T-cell (primary cell): ENCODE data around the gene NUDT8. TPM values are rescaled to one million over a fixed set of nuclear protein-coding genes. Genes with fewer than 3 reads are reported as not detected.

Source experiments
- ATAC-seq, 4 experiments: fragments of 200-7000 bp in 3 of 4; fragments of 150-1000 bp in 1 of 4; cut with Tn5 transposase; replicated peaks in 1 of 4; 1 replicate in 3 of 4; 2 replicates in 1 of 4; pipeline ENCODE4 v1.10.0; 2021; ENCODE audit warnings: moderate library complexity in 3 of 4, mild to moderate bottlenecking in 2 of 4, moderate number of reproducible peaks in 1 of 4
- CTCF ChIA-PET, 2 donors: fragments of 300-600 bp; sonication (Branson Sonifier 250); formaldehyde crosslinking; loops; one replicate each; lab custom pipeline; 2022; ENCODE audit warnings: antibody characterized with exemption in 2 of 2; lab: Charles Lee
- POLR2A ChIA-PET, 2 donors: fragments of 300-600 bp; sonication (Branson Sonifier 250); formaldehyde crosslinking; loops; one replicate each; lab custom pipeline; 2022; ENCODE audit warnings: antibody characterized with exemption in 2 of 2; lab: Charles Lee
- DNase-seq, 35 experiments: peaks; one replicate each; pipeline versions ENCODE4 v3.0.0 to v3.0.0-alpha.2; 2013 to 2023
- H3K27ac ChIP-seq: one replicate; pipeline ENCODE4 v1.5.1; 2013; ENCODE audit warnings: low read length
- H3K27me3 ChIP-seq, 2 experiments: replicated peaks in 1 of 2; 1 replicate in 1 of 2; 2 replicates in 1 of 2; pipeline versions ENCODE4 v1.6.1 to v1.7.0; 2013; ENCODE audit warnings: low read length in 1 of 2, mixed read lengths in 1 of 2; ENCODE audit not compliant: control insufficient read depth in 2 of 2, insufficient read depth in 2 of 2; ENCODE audit errors: extremely low read depth in 1 of 2
- H3K36me3 ChIP-seq, 2 donors: 1 replicate in 1 of 2; 2 replicates in 1 of 2; pipeline versions ENCODE4 v1.6.1 to v1.7.0; 2013; ENCODE audit warnings: low read length in 1 of 2; ENCODE audit not compliant: control insufficient read depth in 2 of 2, insufficient read depth in 1 of 2; ENCODE audit errors: extremely low read depth in 1 of 2
- H3K4me1 ChIP-seq, 2 experiments: 1 replicate in 1 of 2; 2 replicates in 1 of 2; pipeline versions ENCODE4 v1.6.1 to v1.7.0; 2013; ENCODE audit warnings: low read length in 2 of 2, mixed read lengths in 1 of 2; ENCODE audit not compliant: insufficient read depth in 2 of 2, control insufficient read depth in 1 of 2; ENCODE audit errors: extremely low read depth in 1 of 2
- H3K4me3 ChIP-seq, 2 donors: 1 replicate in 1 of 2; 2 replicates in 1 of 2; pipeline versions ENCODE4 v1.5.1 to v1.7.0; 2013; ENCODE audit warnings: mild to moderate bottlenecking in 2 of 2, low read length in 1 of 2, moderate library complexity in 1 of 2; ENCODE audit not compliant: control insufficient read depth in 1 of 2; ENCODE audit errors: extremely low read depth in 1 of 2
- H3K9me3 ChIP-seq: 2 replicates; pipeline ENCODE4 v1.7.0; 2013
- H3K27ac Mint-ChIP-seq, 2 donors: one replicate each; pipeline ENCODE4 v1.8.0; 2020 to 2021; ENCODE audit warnings: mild to moderate bottlenecking in 2 of 2, mixed read lengths in 2 of 2
- H3K27me3 Mint-ChIP-seq, 2 donors: one replicate each; pipeline ENCODE4 v1.8.0; 2021 to 2022; ENCODE audit warnings: mixed read lengths in 2 of 2
- H3K36me3 Mint-ChIP-seq: one replicate; pipeline ENCODE4 v1.8.0; 2021; ENCODE audit warnings: mixed read lengths
- H3K4me1 Mint-ChIP-seq, 3 donors: one replicate each; pipeline ENCODE4 v1.8.0; 2020 to 2022; ENCODE audit warnings: mixed read lengths in 3 of 3, mild to moderate bottlenecking in 1 of 3
- H3K4me3 Mint-ChIP-seq, 3 donors: one replicate each; pipeline ENCODE4 v1.8.0; 2020 to 2022; ENCODE audit warnings: mild to moderate bottlenecking in 3 of 3, mixed read lengths in 3 of 3, moderate library complexity in 3 of 3
- H3K9me3 Mint-ChIP-seq, 3 donors: one replicate each; pipeline ENCODE4 v1.8.0; 2020 to 2022; ENCODE audit warnings: mixed read lengths in 3 of 3
- WGBS: methylation state at CpG from one replicate; pipeline ENCODE4 v1.1.5; 2013; ENCODE audit warnings: missing lambda C conversion rate; ENCODE audit not compliant: insufficient coverage; 5-methylcytosine and 5-hydroxymethylcytosine counted together
- total RNA-seq, 35 experiments: library from RNA in 6 of 35; stranded (reverse) in 6 of 35; fragments of 120-200 nt in 1 of 35; gene quantifications; one replicate each; pipeline versions ENCODE4 v1.2.1 to v1.2.4 and lab custom pipeline; 2013 to 2026

Gene NUDT8
- total RNA-seq, 5 donors from 2014 or later (not counting 1 experiment from before 2014, with no cell fraction given): 1.5 to 8.0 (median 4.5) TPM

GRCh38 chr11:67648140-67648795 lies 18.5 kb upstream of the NUDT8 start:
- Histone ChIP-seq H3K27me3 (peaks cover 0 to 15% of the 10 kb centered on the region in 2 experiments), H3K27ac (no peak overlapping the region), H3K4me1 (peaks cover 2 to 51% of the 10 kb centered on the region in 2 experiments), H3K36me3 (no peaks in the 10 kb centered on the region), H3K4me3 (no peak overlapping the region), H3K9me3 (no peaks in the 10 kb centered on the region)
- H3K27me3 Mint-ChIP-seq: no peaks in the 10 kb centered on the region
- DNase-seq (peak in 33 of 35 experiments; percentile 14 to 70 (median 53)), ATAC-seq (peak; percentile 77 to 92 (median 82))
- ChIA-PET CTCF (interaction anchor here in 1 of 2 donors (1.0 to 1.5 kb wide), 2 partner anchors 9 kb away, joined by 3 to 4 read pairs; no protein-coding TSS in a partner anchor), POLR2A (interaction anchor here in 1 of 2 donors (0.9 kb wide), 1 partner anchor 12 kb away, joined by 3 read pairs; no protein-coding TSS in a partner anchor)
- H3K36me3 Mint-ChIP-seq: no peaks in the 10 kb centered on the region
- peak overlapping the region in 1 of 3 donors; percentile 37 for H3K4me3 Mint-ChIP-seq
- H3K4me1 Mint-ChIP-seq: peaks cover 26 to 46% (median 41%) of the 10 kb centered on the region in 3 donors
- 67% methylated on average over 8 of the region's 12 CpGs for WGBS
- H3K27ac Mint-ChIP-seq: no peak overlapping the region
- H3K9me3 Mint-ChIP-seq: no peaks in the 10 kb centered on the region

GRCh38 chr11:67647471-67647870 lies 17.7 kb upstream of the NUDT8 start:
- Histone ChIP-seq H3K36me3 (no peaks in the 10 kb centered on the region), H3K4me3 (no peak overlapping the region), H3K27ac (no peak overlapping the region), H3K9me3 (no peaks in the 10 kb centered on the region), H3K4me1 (peaks cover 2 to 51% of the 10 kb centered on the region in 2 experiments), H3K27me3 (peaks cover 0 to 17% of the 10 kb centered on the region in 2 experiments)
- no peak for DNase-seq
- H3K27me3 Mint-ChIP-seq: no peaks in the 10 kb centered on the region
- H3K36me3 Mint-ChIP-seq: no peaks in the 10 kb centered on the region
- ChIA-PET CTCF (interaction anchor here in 1 of 2 donors (1.5 kb wide), 1 partner anchor 10 kb away, joined by 3 read pairs; no protein-coding TSS in a partner anchor), POLR2A (no interaction called here)
- ATAC-seq: no peak
- WGBS: 81% methylated on average over 6 of the region's 15 CpGs
- H3K4me3 Mint-ChIP-seq: peak overlapping the region in 1 of 3 donors; percentile 37
- peaks cover 26 to 46% (median 41%) of the 10 kb centered on the region in 3 donors for H3K4me1 Mint-ChIP-seq
- no peaks in the 10 kb centered on the region for H3K9me3 Mint-ChIP-seq
- H3K27ac Mint-ChIP-seq: no peak overlapping the region

DNA sequence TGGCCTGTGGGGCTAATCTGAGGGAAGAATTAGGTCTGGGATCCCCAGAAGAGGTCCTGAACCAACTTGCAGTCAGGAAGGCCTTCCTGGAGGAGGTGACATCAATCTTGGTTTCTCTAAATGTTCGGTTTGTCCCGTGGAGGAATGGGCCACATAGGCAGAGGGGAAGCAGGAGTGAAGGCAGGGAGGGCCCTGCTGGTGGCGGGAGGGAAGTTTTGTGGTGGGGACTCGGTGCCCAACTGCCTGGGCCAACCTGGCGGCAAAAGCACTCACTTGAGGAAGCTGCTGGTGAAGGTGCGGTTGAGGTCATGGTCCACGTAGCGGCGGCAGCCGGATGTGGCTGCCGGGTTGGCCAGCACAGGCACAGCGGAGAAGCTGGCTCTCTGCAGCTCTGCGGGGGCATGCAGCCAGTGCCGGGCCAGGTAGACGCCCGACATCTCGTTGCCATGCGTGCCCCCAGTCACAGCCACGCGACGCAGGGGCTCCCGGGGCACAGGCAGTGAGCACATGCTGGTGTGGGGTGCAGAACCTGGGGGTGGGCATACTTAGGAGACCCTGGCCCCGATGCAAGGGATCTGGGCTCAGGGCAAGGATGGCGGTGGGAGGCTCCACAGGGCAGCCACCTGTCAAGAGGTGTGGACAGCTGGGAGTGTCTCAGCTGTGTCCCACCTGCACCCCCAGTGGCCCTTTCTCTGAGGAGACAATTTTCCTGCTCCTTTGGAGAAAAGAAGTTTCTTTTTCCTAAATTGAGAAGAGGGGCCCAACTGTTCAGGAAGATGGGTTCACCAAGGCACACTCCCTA lies 17.0 kb upstream of the NUDT8 start:
- Mint-ChIP-seq H3K4me3 (peak overlapping the region; percentile 39 to 61 (median 51)), H3K27ac (peak overlapping the region; percentile 13 to 71), H3K36me3 (no peaks in the 10 kb centered on the region), H3K4me1 (peaks cover 26 to 46% (median 41%) of the 10 kb centered on the region in 3 donors), H3K9me3 (no peaks in the 10 kb centered on the region), H3K27me3 (no peaks in the 10 kb centered on the region)
- POLR2A ChIA-PET: no interaction called here
- CTCF ChIA-PET: interaction anchor here (0.5 to 1.5 kb wide), 2 partner anchors 11 to 14 kb away, joined by 3 to 5 read pairs; no protein-coding TSS in a partner anchor
- peak in 23 of 35 experiments; percentile 18 to 52 (median 25) for DNase-seq
- peaks cover 2 to 51% of the 10 kb centered on the region in 2 experiments for H3K4me1 ChIP-seq
- H3K4me3 ChIP-seq: no peak overlapping the region
- no peaks in the 10 kb centered on the region for H3K9me3 ChIP-seq
- WGBS: 6% methylated on average over 24 of the region's 24 CpGs
- ATAC-seq: peak in 3 of 4 experiments; percentile 14 to 51 (median 35)
- H3K36me3 ChIP-seq: no peaks in the 10 kb centered on the region
- no peak overlapping the region for H3K27ac ChIP-seq
- peaks cover 0 to 20% of the 10 kb centered on the region in 2 experiments for H3K27me3 ChIP-seq

GRCh38 chr11:67645521-67646461 lies 16.1 kb upstream of the NUDT8 start:
- H3K9me3 Mint-ChIP-seq: no peaks in the 10 kb centered on the region
- no peak for ATAC-seq
- Histone ChIP-seq H3K4me3 (no peak overlapping the region), H3K4me1 (peaks cover 2 to 49% of the 10 kb centered on the region in 2 experiments), H3K9me3 (no peaks in the 10 kb centered on the region), H3K27me3 (peaks cover 0 to 26% of the 10 kb centered on the region in 2 experiments), H3K36me3 (no peaks in the 10 kb centered on the region), H3K27ac (no peak overlapping the region)
- DNase-seq: no peak
- POLR2A ChIA-PET: interaction anchor here in 1 of 2 donors (0.6 kb wide), 2 partner anchors 69 to 1029 kb away, joined by 3 read pairs; partner anchors contain the start of gene RBM14
- whole genome bisulfite sequencing: 95% methylated on average over 14 of the region's 24 CpGs
- peaks cover 26 to 46% (median 41%) of the 10 kb centered on the region in 3 donors for H3K4me1 Mint-ChIP-seq
- H3K27ac Mint-ChIP-seq: peak overlapping the region; percentile 13 to 71
- peak overlapping the region in 2 of 3 donors; percentile 51 to 61 for H3K4me3 Mint-ChIP-seq
- CTCF ChIA-PET: interaction anchor here (0.5 to 0.7 kb wide), 2 partner anchors 15 to 16 kb away, joined by 5 read pairs; no protein-coding TSS in a partner anchor
- no peaks in the 10 kb centered on the region for H3K27me3 Mint-ChIP-seq
- H3K36me3 Mint-ChIP-seq: no peaks in the 10 kb centered on the region

DNA sequence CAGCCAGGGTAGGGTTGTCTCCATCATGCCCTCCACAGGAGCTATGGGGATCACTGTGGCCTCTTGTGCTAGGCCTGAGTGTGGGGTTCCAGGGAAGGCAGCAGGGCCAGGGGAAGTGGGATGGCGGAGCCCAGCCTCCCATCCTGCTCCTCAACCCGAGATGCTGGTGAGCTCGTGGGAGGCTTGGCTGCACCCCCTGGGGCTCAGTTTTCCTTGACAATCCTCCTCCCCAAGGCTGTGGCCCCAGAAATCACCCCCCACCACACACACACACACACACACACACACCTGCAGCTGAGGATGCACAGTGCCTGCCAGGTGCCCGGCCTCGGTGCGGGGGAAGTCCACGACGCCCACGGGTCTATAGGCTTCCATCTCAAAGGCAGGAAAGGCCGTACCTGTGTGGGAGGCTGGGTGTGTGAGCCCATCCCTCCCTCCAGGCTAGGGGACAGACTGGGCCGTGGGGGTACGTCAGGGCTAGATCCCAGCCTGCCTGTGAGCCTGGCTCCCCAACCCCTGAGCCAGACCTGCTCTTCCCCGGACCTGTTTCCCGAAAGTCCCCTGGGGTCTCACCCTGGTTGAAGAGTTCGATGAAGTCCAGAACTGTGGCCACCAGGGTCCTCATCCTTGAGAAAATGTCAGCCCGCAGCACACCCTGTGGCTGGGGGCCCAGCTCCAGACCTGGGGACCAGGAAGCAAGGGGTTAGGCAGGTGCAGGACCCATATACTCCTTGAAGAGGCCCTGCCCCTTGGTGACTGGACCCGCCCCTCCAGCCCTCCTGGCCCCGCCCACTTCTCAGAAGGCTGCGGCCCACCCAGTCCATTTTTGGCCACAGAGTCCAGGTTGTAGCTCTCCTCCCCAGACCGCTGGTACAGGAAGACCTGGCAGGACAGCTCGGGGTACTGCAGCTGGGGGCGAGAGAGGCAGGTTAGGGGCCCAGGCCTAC lies 15.0 kb upstream of the NUDT8 start:
- Histone ChIP-seq H3K9me3 (no peaks in the 10 kb centered on the region), H3K4me3 (no peak overlapping the region), H3K27ac (no peak overlapping the region), H3K4me1 (peaks cover 2 to 48% of the 10 kb centered on the region in 2 experiments), H3K36me3 (no peaks in the 10 kb centered on the region), H3K27me3 (peaks cover 0 to 36% of the 10 kb centered on the region in 2 experiments)
- ChIA-PET POLR2A (interaction anchor here in 1 of 2 donors (0.6 kb wide), 1 partner anchor 70 kb away, joined by 3 read pairs; no protein-coding TSS in a partner anchor), CTCF (no interaction called here)
- H3K27me3 Mint-ChIP-seq: no peaks in the 10 kb centered on the region
- DNase-seq: no peak
- WGBS: 93% methylated on average over 11 of the region's 22 CpGs
- H3K4me3 Mint-ChIP-seq: no peak overlapping the region
- ATAC-seq: no peak
- no peak overlapping the region for H3K27ac Mint-ChIP-seq
- no peaks in the 10 kb centered on the region for H3K9me3 Mint-ChIP-seq
- no peaks in the 10 kb centered on the region for H3K36me3 Mint-ChIP-seq
- H3K4me1 Mint-ChIP-seq: peaks cover 19 to 38% (median 31%) of the 10 kb centered on the region in 3 donors
